KMS-11 (cell line): ENCODE results near the gene SYNPR.

ENCODE experiments used
- H2AFZ ChIP-seq: fragments of 200-600 bp; sonication (generic); 2 replicates; pipeline ENCODE4 v1.6.1; 2016; ENCODE audit warnings: antibody characterized with exemption, mixed run types, low read depth
- H3K27ac ChIP-seq: fragments of 200-600 bp; sonication (generic); 2 replicates; pipeline ENCODE4 v1.6.1; 2016; ENCODE audit warnings: mild to moderate bottlenecking, mixed run types
- H3K27me3 ChIP-seq: fragments of 200-600 bp; sonication (generic); 2 replicates; pipeline ENCODE4 v1.6.1; 2017; ENCODE audit warnings: mild to moderate bottlenecking, low read depth, mixed run types, moderate library complexity; ENCODE audit not compliant: insufficient read depth
- H3K36me3 ChIP-seq: fragments of 200-600 bp; sonication (generic); 2 replicates; pipeline ENCODE4 v1.6.1; 2017; ENCODE audit warnings: mild to moderate bottlenecking, mixed run types; ENCODE audit not compliant: insufficient read depth
- H3K4me1 ChIP-seq: fragments of 200-600 bp; sonication (generic); 2 replicates; pipeline ENCODE4 v1.6.1; 2016; ENCODE audit warnings: mild to moderate bottlenecking, low read depth, mixed run types; ENCODE audit not compliant: poor library complexity, severe bottlenecking
- H3K4me2 ChIP-seq: fragments of 200-600 bp; sonication (generic); 2 replicates; pipeline ENCODE4 v1.7.0; 2016; ENCODE audit warnings: mild to moderate bottlenecking, mixed run types
- H3K4me3 ChIP-seq: fragments of 200-600 bp; sonication (generic); IDR thresholded peaks from 2 replicates; pipeline ENCODE4 v1.6.1; 2017; ENCODE audit warnings: low read depth, low read length, mixed read lengths; ENCODE audit not compliant: insufficient read depth
- H3K79me2 ChIP-seq: fragments of 200-600 bp; sonication (generic); 2 replicates; pipeline ENCODE4 v1.6.1; 2016; ENCODE audit warnings: low read depth, mixed run types; ENCODE audit not compliant: insufficient read depth
- H3K9ac ChIP-seq: fragments of 200-600 bp; sonication (generic); 2 replicates; pipeline ENCODE4 v1.6.1; 2016; ENCODE audit warnings: mild to moderate bottlenecking, mixed run types
- H4K20me1 ChIP-seq: fragments of 200-600 bp; sonication (generic); 2 replicates; pipeline ENCODE4 v1.6.1; 2016; ENCODE audit warnings: mild to moderate bottlenecking, mixed run types; ENCODE audit not compliant: insufficient read depth
- TF ChIP-seq, protein P1 (sequence below): fragments of 200-600 bp; sonication (generic); conservative IDR thresholded peaks from 2 replicates; pipeline ENCODE4 v1.6.1; 2017; ENCODE audit warnings: low read depth, mild to moderate bottlenecking, antibody characterized with exemption, low read length, moderate library complexity, mixed read lengths

SYNPR gene

DNA sequence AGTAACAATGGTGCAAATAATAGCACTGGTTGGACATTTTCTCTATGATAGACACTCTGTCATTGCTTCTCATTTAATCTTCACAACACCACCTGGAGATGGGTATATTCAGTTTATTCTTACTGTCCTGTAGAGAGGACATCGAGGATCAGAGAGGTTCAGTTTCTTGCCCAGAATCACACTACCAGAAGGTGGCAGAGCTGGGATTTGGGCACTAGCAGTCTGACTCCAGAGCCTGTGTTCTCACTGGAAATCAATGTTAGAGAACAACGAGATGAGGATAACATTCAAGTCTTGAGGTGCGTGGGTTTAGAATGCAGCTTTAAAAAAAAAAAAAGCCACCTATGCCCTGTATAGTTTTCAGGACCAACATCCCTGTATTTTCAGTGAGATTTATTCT is 127.8 kb downstream of the SYNPR start:
- no peak overlapping the region for H3K27ac ChIP-seq

DNA sequence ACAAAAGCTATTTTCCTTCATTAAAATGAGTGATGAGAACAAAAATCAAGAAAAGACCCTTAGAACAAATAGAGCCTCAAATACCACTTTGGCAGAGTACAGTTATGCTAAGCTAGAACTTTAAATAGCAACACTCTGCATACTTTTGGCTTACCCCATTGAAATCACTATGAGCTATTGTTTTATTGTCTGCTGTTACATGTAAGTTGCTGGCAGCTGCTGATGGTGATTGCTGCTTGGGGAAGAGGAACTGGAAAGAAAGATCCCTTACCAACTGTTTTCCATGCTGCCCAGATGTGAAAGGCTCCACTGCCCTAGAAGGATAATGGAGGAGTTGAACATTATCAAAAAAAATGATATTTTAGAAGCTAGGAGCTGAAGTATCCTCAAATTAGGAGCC is 135.4 kb downstream of the SYNPR start:
- Histone ChIP-seq H3K4me3 (no peak overlapping the region), H3K4me2 (no peak overlapping the region), H3K9ac (no peak overlapping the region), H2AFZ (no peak overlapping the region), H3K36me3 (no peaks in the 10 kb centered on the region), H3K79me2 (no peaks in the 10 kb centered on the region), H3K4me1 (no peaks in the 10 kb centered on the region), H3K27ac (no peak overlapping the region), H4K20me1 (no peaks in the 10 kb centered on the region), H3K27me3 (no peaks in the 10 kb centered on the region)
- TF ChIP-seq, protein P1, sequence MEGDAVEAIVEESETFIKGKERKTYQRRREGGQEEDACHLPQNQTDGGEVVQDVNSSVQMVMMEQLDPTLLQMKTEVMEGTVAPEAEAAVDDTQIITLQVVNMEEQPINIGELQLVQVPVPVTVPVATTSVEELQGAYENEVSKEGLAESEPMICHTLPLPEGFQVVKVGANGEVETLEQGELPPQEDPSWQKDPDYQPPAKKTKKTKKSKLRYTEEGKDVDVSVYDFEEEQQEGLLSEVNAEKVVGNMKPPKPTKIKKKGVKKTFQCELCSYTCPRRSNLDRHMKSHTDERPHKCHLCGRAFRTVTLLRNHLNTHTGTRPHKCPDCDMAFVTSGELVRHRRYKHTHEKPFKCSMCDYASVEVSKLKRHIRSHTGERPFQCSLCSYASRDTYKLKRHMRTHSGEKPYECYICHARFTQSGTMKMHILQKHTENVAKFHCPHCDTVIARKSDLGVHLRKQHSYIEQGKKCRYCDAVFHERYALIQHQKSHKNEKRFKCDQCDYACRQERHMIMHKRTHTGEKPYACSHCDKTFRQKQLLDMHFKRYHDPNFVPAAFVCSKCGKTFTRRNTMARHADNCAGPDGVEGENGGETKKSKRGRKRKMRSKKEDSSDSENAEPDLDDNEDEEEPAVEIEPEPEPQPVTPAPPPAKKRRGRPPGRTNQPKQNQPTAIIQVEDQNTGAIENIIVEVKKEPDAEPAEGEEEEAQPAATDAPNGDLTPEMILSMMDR: no peak

More for the DNA sequence above, 127.8 kb downstream of the SYNPR start:
- H3K27me3 ChIP-seq: no peaks in the 10 kb centered on the region
- no peak overlapping the region for H3K9ac ChIP-seq
- TF ChIP-seq, protein P1: no peak
- H3K36me3 ChIP-seq: no peaks in the 10 kb centered on the region
- no peaks in the 10 kb centered on the region for H4K20me1 ChIP-seq
- H3K4me3 ChIP-seq: no peak overlapping the region
- H3K4me1 ChIP-seq: no peaks in the 10 kb centered on the region
- no peak overlapping the region for H2AFZ ChIP-seq
- H3K4me2 ChIP-seq: no peak overlapping the region
- H3K79me2 ChIP-seq: no peaks in the 10 kb centered on the region

DNA sequence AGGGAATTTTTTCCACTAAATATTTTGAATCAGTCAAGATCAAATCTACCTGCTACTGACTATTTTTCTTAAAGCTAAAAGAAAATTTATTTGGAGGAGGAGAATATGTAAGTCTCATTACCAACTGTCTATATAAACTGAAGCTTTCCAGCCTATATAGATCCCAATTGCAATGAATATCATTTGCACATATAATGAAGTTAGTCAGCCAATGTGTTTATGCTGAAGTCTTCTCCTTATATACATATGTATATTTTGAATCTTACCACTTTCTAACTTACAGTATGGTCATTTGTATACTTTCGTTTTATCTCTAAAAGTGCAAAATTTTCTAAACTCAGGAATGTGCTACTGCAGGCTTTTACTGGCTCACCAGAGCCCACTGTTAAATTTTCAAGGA is 136.5 kb downstream of the SYNPR start:
- no peaks in the 10 kb centered on the region for H3K79me2 ChIP-seq
- H2AFZ ChIP-seq: no peak overlapping the region
- no peak overlapping the region for H3K4me3 ChIP-seq
- H3K4me2 ChIP-seq: no peak overlapping the region
- no peak overlapping the region for H3K27ac ChIP-seq
- H3K27me3 ChIP-seq: no peaks in the 10 kb centered on the region
- H3K4me1 ChIP-seq: no peaks in the 10 kb centered on the region
- no peak overlapping the region for H3K9ac ChIP-seq
- TF ChIP-seq, protein P1: no peak
- H4K20me1 ChIP-seq: no peaks in the 10 kb centered on the region
- no peaks in the 10 kb centered on the region for H3K36me3 ChIP-seq

DNA sequence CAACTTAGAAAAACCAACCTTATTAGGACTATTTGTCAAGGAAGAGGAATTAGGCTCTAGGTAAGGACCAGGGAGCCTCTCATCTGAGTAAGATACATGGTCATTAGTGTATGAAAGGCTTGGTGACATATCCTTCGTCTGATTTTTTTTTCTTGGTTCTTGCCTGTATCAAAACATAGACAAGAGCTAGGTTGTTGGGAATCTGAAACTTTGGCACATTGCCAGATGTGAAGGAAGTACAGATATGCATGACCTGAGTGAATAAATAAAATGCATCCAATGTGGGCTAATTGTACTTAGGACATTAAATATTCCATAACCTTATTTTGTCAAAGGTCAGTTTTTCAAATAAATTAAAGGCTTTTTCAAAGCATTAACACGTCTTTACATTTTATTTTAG is 151.8 kb downstream of the SYNPR start:
- Histone ChIP-seq H2AFZ (no peak overlapping the region), H3K36me3 (no peaks in the 10 kb centered on the region), H3K4me1 (no peaks in the 10 kb centered on the region), H4K20me1 (no peaks in the 10 kb centered on the region), H3K4me2 (no peak overlapping the region), H3K4me3 (no peak overlapping the region), H3K27ac (no peak overlapping the region), H3K9ac (no peak overlapping the region), H3K27me3 (no peaks in the 10 kb centered on the region), H3K79me2 (no peaks in the 10 kb centered on the region)
- TF ChIP-seq, protein P1: no peak

DNA sequence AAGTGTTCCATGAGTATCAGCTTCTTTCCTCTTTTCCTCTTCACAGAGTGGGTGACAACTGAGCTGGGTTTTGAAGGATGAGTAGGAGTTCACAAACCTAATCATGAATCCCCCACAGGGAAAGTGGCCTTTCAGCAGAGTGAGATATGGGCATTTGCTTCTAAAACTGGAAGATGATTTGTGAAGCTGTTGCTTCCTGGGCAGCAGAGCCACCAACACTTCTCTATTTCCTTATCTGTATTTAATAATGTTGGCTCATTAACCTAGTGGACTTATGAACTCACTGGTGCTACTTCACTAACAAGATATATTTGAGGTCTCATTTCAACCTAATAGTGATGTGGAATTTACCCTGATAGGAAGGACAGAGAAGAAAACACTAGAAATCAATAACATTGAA is 152.8 kb downstream of the SYNPR start:
- Histone ChIP-seq H3K9ac (no peak overlapping the region), H2AFZ (no peak overlapping the region), H3K79me2 (no peaks in the 10 kb centered on the region), H3K4me2 (no peak overlapping the region), H3K4me3 (no peak overlapping the region), H3K27ac (no peak overlapping the region), H3K27me3 (no peaks in the 10 kb centered on the region), H4K20me1 (no peaks in the 10 kb centered on the region), H3K4me1 (no peaks in the 10 kb centered on the region), H3K36me3 (no peaks in the 10 kb centered on the region)
- TF ChIP-seq, protein P1: no peak
